DLD1 (cell line): ENCODE data around the gene PCBP3.

Source experiments
- in situ Hi-C: cut with HindIII; loops from 2 replicates; pipeline ENCODE4 v1.10.0; 2017; ENCODE audit warnings: low sequenced_read_pairs

Gene PCBP3

DNA sequence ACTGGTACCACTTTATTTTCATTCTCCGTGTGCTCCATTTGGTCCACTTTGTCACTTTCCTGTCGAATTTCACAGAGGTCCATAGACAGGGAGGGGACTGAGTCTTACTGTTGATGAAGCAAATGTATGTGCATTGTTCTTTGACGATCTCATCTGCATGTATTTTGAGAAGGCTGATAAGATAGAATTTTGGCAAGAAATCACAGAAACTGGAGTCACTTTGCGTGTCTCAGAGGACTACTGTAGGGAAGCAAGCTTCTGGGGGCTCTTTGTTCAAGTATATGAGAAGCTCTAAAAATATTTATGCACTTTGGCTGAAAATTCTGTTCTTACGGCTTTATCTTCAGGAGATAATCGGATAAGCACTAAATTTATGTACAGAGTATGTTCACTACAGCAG is 78.1 kb downstream of the PCBP3 start:
- in situ Hi-C loops: no loop called here

GRCh38 chr21:45723049-45723958 is 79.8 kb downstream of the PCBP3 start:
- in situ Hi-C loops: no loop called here

DNA sequence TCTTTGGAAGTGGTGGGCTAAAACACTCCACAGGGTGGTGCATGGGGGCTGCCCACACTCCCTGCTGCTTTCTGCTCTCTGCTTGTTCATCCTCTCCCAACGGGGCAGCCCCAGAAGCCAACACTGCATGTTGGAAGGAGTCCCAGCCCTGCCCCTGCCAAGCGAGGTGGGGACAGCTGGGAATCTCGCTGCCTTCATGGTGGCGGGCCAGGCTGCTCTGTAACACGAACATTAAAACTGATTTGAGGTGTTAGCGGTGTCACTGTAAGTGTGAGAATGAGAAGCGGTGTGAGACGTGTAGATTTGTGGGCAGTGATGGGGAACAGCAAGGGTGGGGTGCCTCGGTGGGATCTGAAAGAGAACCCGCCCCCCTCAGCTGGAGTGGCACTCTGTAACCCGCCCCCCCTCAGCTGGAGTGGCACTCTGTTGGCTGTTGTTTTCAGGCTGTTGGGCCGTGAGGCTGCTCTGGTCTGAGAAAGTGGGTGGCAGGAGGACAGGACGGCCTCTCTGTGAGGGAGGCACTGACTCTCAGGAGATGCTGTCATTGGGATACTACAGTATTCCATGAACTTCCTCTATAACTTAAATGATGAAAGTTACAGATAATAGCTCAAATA is 80.9 kb downstream of the PCBP3 start:
- in situ Hi-C loops: no loop called here

DNA sequence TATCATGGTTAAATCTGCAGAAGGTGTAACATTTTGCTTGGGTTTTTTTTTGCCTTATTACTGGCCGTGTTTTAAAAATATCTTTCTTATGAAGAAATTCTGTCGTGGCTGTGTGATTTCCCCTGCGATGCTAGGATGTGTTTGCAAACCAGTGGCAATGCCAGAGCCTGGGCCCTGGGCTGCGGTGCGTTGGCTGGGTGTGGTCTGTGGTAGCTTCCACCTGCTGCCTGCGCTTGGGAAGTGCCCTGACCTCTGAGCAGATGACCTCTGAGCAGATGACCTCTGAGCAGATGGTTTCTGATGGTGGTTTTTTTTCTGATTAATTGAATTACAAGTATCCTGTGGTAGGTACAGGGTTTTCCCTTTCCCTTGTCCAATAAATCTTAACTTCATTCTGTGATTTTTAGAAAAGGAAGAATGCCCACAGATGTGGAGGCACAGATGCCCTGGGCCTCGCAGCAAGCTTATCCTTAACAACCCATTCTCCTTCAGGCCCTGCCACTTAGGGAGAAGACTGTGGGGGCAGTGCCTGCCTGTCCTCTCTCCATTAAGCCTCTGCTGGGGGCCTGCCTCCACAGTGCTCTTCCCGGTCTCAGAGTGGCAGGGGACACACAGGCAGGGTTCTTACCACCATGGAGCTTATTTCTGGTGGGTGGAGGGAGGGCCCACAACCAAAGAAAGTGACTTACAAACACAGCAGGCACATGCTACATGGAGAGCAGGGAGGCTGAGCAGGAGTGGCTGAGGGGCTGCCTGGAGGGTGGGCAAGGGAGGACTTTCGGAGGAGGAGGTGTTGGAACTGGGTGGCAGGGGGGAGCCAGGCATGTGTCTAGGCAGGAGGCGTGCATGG is 81.7 kb downstream of the PCBP3 start:
- in situ Hi-C loops: no loop called here

DNA sequence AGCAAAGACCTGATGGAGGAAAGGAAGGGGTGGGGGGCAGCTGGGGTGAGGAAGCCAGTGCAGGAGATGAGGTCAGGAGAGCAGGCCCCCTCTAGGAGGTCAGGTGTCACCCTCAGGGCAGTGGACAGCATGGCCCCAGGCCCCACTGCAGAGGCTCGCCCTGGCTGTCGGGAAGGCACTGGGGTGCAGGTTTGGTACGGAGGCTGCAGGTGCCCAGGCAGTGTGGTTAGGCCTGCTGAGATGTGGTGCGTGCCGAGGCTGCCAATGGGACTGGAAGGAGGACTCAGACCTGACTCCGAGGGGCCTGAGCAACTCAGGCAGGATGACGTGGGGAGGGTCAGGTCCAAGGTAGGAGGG is 82.3 kb downstream of the PCBP3 start:
- in situ Hi-C loops: no loop called here

GRCh38 chr21:45726438-45726837 is 82.9 kb downstream of the PCBP3 start:
- in situ Hi-C loops: no loop called here

- in situ Hi-C loops: no loop called here
Observed at GRCh38 chr21:45727390-45727789, 83.9 kb downstream of the PCBP3 start.

DNA sequence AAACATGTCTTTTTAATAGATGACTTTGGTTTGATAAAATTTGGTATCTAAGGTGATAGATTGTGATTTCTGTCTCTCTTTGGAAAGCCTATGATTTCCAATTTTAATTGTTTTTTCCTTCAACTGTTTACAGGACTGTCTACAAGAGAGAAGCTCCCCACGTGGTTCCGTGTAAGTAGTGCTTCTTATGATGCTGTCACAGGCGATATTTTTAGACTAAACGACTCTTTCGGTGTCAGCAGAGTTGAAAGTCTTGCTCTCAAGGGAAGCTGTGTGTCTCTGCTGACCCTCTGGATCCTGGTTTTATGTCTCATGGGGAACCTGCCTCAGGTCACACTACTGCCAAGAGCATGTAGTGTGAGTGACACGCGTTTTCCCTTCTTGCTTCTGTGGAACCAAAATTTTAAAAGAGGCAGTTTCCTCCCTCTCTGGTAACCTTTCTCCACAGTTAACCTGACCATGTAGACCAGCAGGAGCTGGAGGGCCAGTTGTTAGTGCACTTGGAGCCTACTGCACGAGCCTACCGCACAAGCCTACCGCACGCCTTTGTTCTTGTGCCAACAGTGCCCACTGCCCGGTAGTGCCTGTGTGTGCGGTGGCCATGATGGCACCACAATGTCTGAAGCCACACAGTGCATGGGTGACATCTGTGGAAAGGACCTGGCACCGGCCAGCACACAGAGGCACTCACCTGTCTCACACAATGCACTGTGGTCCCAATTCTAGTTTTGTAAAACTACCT is 91.9 kb downstream of the PCBP3 start:
- in situ Hi-C loops: no loop called here

- in situ Hi-C loops: no loop called here
Observed at GRCh38 chr21:45736042-45736689, 92.6 kb downstream of the PCBP3 start.

DNA sequence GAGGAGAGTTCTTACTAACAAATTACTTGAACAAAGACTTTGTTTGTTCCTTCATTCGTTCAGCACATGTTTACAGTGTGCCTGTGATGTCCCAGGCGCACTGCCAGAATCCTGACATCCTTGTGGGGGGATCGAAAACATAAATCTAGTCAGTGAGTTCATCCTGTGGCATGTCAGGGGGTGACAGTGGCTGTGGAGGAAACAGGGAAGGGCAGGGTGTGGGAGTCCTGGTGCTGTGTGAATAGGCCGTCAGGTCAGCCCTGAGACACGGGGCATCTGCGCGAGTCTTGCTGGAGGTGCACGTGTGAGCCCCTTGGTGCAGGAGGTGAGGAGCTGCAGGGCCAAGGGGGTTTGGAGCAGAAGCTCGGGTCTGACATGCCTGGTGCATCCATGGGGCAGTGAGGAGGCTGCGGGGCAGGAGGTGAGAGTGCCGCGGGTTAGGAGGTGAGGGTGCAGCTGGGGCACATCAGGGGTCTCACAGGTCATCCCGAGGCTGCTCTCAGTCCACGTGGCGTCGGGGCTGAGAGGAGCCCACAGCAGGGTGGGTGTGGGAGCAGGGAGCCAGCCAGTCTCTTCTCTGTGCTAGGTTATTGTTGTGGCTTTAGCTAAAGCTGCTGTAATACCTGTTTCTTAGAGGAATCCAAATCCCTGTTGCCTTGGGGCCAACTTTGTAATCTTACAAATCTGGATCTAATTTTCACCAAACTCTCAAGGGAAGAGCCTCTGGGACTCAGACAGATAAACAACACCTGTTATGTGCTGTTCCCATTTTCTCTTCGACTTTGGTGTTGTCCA is 93.4 kb downstream of the PCBP3 start:
- in situ Hi-C loops: no loop called here

DNA sequence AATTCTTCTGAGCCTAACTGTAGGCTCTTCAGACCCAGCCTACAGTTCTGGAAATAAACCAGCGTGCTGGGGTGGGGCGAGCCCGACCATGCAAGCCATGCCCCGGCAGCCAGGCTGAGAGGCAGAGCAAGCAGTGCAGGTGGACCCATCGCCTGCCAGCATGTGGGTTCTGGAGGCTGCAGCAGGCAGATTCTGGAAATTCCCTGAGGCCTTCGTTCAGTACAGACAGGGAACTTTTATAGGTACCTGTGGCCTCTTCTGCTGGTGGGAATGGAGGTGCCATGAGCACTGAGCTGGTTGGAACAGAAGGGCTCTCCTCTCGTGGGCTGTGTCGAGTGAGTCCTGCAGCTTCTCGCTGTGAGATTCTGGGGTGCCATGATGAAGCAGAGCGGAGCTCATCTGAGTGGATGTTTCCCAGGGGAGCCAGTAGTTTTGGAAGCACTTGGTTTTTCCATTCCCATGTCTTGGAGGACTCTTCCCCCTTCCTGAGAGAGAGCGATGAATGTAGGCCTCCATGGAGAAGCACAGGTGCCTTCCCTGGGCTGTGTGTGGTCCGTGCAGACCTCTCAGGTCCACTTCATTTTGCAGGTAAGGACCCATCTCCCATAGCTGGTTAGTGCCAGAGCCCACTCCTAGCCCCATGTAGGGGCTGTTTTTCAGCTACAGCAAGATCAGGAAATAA is 94.1 kb downstream of the PCBP3 start:
- in situ Hi-C loops: no loop called here

- in situ Hi-C loops: no loop called here
Observed at GRCh38 chr21:45739218-45740087, 95.9 kb downstream of the PCBP3 start.

DNA sequence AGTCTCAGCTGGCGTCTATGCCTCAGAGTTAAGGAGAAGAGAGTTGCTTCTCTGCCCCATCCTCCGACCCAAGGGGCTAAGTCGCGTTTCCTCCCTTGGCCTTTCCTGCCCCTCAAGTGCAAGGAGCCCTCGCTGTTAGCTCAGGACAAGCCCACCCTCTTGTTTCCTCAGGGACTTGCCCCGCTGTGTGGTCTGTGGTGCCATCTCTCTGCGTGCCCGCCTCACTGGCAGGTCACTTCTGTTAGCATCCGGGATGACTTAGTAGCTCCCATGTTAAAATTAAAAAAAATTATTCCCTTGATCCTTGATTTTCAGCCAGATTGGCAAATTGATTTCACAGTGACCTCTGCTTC is 96.5 kb downstream of the PCBP3 start:
- in situ Hi-C loops: no loop called here

DNA sequence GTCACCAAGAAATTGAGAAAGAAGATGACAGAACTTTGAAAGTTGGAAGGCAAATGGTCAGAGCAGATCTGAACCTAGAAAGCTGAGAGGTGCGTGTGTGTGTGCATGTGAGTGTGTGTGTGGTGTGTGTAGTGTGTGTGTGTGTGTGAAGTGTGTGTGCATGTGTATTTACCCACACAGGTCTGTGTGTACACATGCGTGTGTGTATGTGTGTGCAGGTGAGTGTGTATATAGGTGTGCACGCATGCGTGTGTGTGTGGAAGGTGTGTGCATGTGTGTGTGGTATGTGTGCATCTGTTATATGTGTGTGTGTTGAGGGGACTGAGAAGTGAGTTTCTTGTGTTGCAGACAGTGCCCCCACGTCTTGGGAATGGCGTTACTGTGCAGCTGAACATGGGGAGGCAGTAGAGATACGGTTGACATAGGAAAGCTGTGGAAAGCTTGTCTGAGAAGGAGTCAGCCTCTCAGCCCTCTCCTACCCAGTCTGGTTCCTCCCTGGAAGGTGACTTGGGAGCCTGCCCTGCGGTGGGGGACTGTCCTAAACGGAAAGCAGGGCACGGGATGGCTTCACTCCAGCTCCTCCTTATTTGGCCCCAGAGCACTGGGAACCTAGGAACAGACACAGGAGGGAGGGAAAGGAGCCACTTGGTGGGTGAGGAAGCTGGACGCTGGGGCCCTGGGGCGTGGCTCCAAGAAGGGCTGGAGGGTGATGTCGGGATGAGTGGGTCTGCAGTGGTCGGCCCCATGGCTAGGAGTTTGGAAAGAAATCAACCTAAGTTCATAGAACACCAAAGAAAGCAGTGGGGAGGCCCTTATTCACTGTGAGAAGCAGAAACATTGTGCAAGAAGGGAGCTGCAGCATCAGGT is 97.2 kb downstream of the PCBP3 start:
- in situ Hi-C loops: no loop called here

GRCh38 chr21:45741691-45742090 is 98.2 kb downstream of the PCBP3 start:
- in situ Hi-C loops: no loop called here

- in situ Hi-C loops: no loop called here
Observed at GRCh38 chr21:45742247-45742646, 98.7 kb downstream of the PCBP3 start.

GRCh38 chr21:45745256-45745655 is 101.7 kb downstream of the PCBP3 start:
- in situ Hi-C loops: no loop called here
